ENCODE measurements around the gene AFAP1.

- no peak for TF ChIP-seq CTCF (conservative IDR thresholded peaks at IDR 0.05; ENCODE audit: low read length)
- no peak for TF ChIP-seq EZH2phosphoT487 (IDR thresholded peaks at IDR 0.05; ENCODE audit: borderline replicate concordance)
Observed at GRCh38 chr4:7956270-7956808, 16.7 kb upstream of the AFAP1 start.

Data from Loucy (cell line).